HUES6 (cell line): ENCODE results near the gene MYO1B.

ENCODE experiments used
- H3K27ac ChIP-seq: 2 replicates; pipeline ENCODE4 v1.7.0; 2013; ENCODE audit warnings: low read depth, mild to moderate bottlenecking, low read length, inconsistent platforms
- H3K27me3 ChIP-seq: 2 replicates; pipeline ENCODE4 v1.6.1; 2013; ENCODE audit warnings: low read length; ENCODE audit not compliant: control insufficient read depth, insufficient read depth
- H3K36me3 ChIP-seq: 2 replicates; pipeline ENCODE4 v1.6.1; 2013; ENCODE audit warnings: low read length; ENCODE audit not compliant: control insufficient read depth, insufficient read depth
- H3K4me1 ChIP-seq: 2 replicates; pipeline ENCODE4 v1.6.1; 2013; ENCODE audit warnings: low read length; ENCODE audit not compliant: control insufficient read depth, insufficient read depth
- H3K4me3 ChIP-seq: 2 replicates; pipeline ENCODE4 v1.5.1; 2013; ENCODE audit warnings: low read depth, low read length
- H3K9ac ChIP-seq: one replicate; pipeline ENCODE4 v1.6.1; 2013; ENCODE audit warnings: mild to moderate bottlenecking, low read length
- H3K9me3 ChIP-seq: 2 replicates; pipeline ENCODE4 v1.6.1; 2013; ENCODE audit warnings: low read depth, low read length; ENCODE audit not compliant: control insufficient read depth, insufficient read depth

MYO1B gene

DNA sequence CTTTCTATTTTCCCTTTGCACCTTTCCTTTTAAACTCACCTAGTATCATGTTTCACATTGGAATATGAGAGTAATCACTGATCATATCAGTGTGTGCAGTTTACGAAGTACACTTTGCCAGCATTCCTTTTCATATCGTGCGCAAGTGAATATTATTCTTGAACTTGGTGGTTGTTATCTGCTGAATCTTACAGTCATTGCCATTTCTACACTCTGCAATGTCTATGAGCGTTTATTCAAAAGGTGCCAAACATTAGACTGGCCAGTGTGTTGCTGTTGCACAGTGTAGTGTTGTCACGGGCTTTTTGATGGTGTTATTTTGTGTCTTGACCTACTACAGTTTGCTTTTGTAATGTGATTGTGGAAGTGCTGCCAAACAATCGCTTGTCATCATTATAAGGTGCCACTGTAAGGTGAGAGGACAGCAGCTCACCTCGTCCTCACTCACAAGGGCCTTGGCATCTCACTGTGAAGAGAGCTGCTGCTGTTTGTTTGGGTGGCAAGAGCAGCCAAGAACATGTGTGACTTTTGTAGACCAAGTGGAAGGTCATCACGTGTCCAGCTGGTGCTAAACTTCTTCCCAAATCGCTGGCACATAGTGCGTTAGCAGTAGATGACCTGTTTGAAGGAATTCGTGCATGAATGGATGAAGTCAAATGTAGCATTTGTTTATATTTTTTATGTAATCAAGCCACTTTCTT is 113.3 kb downstream of the MYO1B start:
- Histone ChIP-seq H3K36me3 (peaks cover 27% of the 10 kb centered on the region), H3K4me1 (no peaks in the 10 kb centered on the region), H3K27me3 (no peaks in the 10 kb centered on the region), H3K4me3 (no peak overlapping the region), H3K27ac (no peak overlapping the region), H3K9ac (no peak overlapping the region), H3K9me3 (peaks cover 9% of the 10 kb centered on the region)

DNA sequence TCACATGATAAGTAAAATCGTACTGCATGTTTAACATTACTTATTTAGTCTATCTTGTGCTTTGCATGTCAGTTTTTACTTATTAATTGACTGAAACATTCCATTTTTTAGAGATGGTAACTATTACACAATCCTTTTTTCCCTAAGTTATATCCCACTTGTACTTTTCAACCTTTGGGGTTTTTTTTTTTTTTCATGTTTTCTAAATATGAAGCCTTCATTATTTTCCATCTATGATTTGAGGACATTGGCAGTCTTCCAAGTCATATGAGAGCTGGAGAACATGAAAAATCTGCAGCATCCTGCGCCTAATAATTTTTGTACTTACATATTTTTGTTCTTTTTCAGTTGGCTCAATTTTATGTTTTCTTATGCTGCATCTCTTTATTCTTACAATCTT is 113.9 kb downstream of the MYO1B start:
- Histone ChIP-seq H3K27me3 (no peaks in the 10 kb centered on the region), H3K4me3 (no peak overlapping the region), H3K27ac (no peak overlapping the region), H3K9me3 (peaks cover 9% of the 10 kb centered on the region), H3K4me1 (no peaks in the 10 kb centered on the region), H3K36me3 (peaks cover 29% of the 10 kb centered on the region), H3K9ac (no peak overlapping the region)

DNA sequence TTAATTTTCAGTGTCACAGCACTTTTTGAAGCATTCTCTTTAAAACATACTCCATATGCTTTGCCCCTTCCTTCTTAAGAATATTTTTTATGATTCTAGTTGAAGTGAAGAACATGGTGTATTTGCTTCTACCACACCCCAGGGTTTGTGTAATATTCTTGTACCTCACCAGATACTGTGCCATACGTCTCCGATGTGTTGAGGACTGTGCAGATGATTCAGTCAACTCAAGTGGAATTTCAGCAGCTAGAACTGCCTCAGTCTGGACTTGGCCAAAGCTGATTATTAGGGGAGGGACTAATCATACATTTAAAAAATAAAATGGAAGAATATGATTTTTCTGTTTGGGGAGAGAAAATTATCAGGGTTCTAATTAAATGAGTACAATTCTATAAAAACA is 115.7 kb downstream of the MYO1B start:
- no peaks in the 10 kb centered on the region for H3K9me3 ChIP-seq
- no peaks in the 10 kb centered on the region for H3K4me1 ChIP-seq
- H3K9ac ChIP-seq: no peak overlapping the region
- peaks cover 35% of the 10 kb centered on the region for H3K36me3 ChIP-seq
- no peaks in the 10 kb centered on the region for H3K27me3 ChIP-seq
- no peak overlapping the region for H3K4me3 ChIP-seq
- no peak overlapping the region for H3K27ac ChIP-seq

DNA sequence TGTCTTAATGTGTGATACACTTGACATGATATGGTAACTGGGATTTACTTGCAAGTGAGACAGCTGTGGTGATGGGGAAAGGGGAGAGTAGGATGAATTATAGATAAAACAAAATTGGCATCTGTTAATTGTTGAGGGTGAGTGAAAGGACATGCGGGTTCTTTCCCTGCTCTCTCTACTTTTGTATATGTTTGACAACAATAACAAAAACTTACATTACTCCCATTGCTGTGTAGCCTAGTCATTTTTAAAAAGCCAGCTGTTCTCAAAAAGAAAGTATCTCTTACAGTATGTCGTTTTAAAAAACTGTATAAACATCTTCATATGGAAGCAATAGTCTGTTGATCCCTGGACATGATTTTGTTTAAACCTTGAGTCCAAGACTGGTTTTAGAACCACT is 117.6 kb downstream of the MYO1B start:
- Histone ChIP-seq H3K4me3 (no peak overlapping the region), H3K9ac (no peak overlapping the region), H3K9me3 (no peaks in the 10 kb centered on the region), H3K4me1 (no peaks in the 10 kb centered on the region), H3K27me3 (no peaks in the 10 kb centered on the region), H3K27ac (no peak overlapping the region), H3K36me3 (peaks cover 45% of the 10 kb centered on the region)

DNA sequence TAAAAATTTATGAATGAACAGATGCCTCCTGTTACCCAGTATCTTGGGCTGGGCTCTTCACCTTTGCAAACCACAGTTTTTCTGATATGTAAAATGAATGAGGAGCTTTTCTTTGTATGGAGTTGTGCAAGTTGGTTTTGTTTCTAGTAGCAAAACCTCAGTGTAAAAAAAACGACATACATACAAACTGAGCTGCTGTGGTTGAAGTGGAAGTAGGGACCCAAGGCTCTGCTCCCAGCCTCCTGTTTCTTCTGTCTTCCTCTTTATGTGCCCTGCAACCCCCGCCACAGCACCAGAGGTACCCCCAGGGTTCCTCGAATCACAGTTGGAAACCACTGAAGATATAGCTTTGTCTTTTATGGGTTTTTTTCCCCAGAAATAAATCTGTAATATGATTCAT is 118.1 kb downstream of the MYO1B start:
- H3K9ac ChIP-seq: no peak overlapping the region
- H3K4me3 ChIP-seq: no peak overlapping the region
- no peak overlapping the region for H3K27ac ChIP-seq
- no peaks in the 10 kb centered on the region for H3K4me1 ChIP-seq
- peaks cover 46% of the 10 kb centered on the region for H3K36me3 ChIP-seq
- H3K27me3 ChIP-seq: no peaks in the 10 kb centered on the region
- no peaks in the 10 kb centered on the region for H3K9me3 ChIP-seq

DNA sequence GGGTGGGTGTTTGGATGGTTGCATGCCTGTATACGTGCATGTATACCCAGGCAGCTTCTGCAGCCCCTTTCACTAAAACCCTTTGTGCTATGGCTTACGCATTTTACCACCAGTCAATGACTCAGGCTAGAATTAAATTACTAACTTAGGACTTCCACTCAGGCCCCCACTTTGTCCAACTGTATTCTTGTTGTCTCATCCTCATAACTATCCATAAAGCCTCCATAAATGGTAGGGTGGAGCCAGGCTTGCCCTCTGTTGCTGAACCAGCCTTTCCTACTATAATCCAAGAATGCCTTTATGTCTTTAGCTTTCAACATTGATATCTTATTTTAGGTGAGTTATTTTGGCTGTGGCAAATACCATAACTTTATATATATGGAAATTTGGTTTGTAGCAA is 119.9 kb downstream of the MYO1B start:
- Histone ChIP-seq H3K4me1 (no peaks in the 10 kb centered on the region), H3K9me3 (no peaks in the 10 kb centered on the region), H3K4me3 (no peak overlapping the region), H3K27me3 (no peaks in the 10 kb centered on the region), H3K36me3 (peaks cover 50% of the 10 kb centered on the region), H3K27ac (no peak overlapping the region), H3K9ac (no peak overlapping the region)

DNA sequence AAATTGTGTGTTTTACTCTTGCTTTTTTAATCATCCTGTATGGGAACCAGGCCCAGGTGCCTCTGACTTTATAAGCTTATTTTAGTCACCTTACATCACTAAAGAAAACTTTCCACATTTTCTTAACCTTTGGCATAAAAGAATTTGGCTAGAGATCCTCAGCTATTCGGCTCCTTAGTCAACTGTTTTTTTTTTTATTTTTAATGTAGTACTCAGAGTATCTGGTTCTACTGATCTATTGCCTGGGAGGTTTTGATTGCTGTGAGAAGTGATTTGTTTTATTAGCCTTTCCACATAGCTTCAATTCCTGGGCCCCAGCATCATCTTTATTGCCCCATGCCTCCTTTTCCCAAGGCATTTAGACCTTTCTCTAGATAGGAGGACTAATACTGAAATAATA is 121.0 kb downstream of the MYO1B start:
- peaks cover 54% of the 10 kb centered on the region for H3K36me3 ChIP-seq
- H3K4me1 ChIP-seq: no peaks in the 10 kb centered on the region
- no peak overlapping the region for H3K4me3 ChIP-seq
- H3K9ac ChIP-seq: no peak overlapping the region
- H3K27me3 ChIP-seq: no peaks in the 10 kb centered on the region
- no peak overlapping the region for H3K27ac ChIP-seq
- no peaks in the 10 kb centered on the region for H3K9me3 ChIP-seq

DNA sequence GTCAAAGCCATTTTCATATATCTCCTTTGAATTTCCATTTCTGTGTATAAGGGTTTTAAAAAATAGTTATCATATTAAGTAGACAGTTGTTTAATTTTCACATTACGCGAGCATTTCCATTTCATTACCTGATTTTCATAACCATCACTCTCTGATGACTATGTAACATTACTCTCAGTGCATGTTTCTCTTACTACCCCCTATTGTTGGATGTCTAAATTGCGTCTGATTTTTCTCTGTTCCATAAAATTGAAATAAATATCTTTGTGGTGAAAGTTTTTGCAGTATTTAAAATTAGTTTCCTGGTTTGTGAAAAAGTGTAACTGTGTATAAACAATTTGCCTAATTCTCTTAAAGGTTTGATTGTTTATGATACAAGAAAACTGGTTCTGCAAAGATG is 123.8 kb downstream of the MYO1B start:
- no peaks in the 10 kb centered on the region for H3K4me1 ChIP-seq
- H3K27ac ChIP-seq: no peak overlapping the region
- peaks cover 62% of the 10 kb centered on the region for H3K36me3 ChIP-seq
- no peaks in the 10 kb centered on the region for H3K9me3 ChIP-seq
- no peak overlapping the region for H3K9ac ChIP-seq
- no peak overlapping the region for H3K4me3 ChIP-seq
- no peaks in the 10 kb centered on the region for H3K27me3 ChIP-seq

DNA sequence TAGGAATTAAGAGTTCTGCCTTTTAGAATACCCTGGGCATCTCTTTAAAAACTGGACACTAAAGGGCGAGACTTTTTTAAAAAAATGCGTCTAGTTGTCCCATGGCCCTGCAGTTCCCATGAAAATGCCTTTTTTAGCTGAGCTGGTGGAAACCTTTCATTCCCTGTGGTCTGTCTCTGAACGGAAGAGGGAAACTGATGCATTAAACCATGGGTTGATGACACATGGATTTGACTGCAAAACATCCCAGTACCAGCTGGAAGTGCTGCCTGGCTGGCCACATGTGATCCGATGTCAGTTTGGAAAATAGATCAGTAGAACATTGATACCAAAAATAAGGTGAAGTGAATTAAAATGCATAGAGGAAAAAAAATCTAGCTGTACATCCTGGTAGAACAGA is 129.2 kb downstream of the MYO1B start:
- Histone ChIP-seq H3K9ac (no peak overlapping the region), H3K4me1 (peaks cover 8% of the 10 kb centered on the region), H3K27ac (no peak overlapping the region), H3K4me3 (no peak overlapping the region), H3K9me3 (no peaks in the 10 kb centered on the region), H3K27me3 (no peaks in the 10 kb centered on the region), H3K36me3 (peaks cover 29% of the 10 kb centered on the region)

DNA sequence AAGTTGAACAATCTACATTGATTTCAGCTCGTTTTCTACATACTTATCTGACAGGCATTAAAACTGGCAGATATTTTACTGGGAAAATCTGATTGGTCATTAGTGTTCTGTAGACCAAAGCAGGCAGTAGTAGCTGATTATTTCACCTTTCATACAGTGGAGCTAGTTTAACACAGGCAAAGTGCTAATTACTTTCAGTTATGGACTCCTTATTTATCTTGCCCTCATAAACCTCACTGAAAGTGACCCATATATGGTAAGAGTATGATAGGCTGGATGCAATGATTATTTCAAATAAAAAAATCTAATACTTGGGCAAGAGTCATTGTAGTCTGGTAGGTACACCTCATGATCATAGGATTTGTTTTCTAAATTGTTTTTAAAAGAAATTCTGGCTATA is 129.7 kb downstream of the MYO1B start:
- H3K4me1 ChIP-seq: peaks cover 8% of the 10 kb centered on the region
- no peak overlapping the region for H3K9ac ChIP-seq
- H3K4me3 ChIP-seq: no peak overlapping the region
- peaks cover 29% of the 10 kb centered on the region for H3K36me3 ChIP-seq
- no peak overlapping the region for H3K27ac ChIP-seq
- H3K9me3 ChIP-seq: no peaks in the 10 kb centered on the region
- H3K27me3 ChIP-seq: no peaks in the 10 kb centered on the region

DNA sequence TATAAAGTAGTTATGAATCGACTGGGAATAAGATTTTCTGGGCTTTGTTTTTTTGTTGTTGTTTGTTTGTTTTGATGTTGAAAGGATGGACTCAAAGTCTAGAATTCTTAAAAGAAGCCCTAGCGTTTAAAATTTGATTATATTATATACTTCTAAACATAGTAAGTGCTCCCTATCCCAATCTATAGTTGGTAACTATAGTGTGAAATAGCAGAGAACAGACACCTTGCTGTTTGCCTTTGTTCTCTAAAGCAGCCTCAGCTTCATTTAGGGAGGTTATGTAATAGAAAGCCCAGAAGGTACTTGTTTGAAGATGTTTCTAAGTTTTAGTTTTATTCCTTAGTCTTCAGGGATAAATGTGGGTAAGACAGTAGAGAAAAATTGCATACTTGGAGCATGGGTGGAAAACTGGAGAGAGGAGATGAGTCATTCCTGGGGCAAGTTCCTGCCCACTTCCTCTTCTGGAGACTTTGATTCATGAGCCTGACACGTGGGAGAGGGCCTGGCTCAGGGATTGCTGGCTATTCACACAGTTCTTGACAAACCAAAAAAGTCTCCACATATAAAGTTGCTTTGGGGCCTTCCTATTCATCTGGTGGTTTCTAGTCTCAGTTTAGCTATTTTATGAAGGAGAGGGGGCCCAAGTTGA is 131.9 kb downstream of the MYO1B start:
- peak overlapping the region; percentile 42; the same call in 1 of the 2 replicates for H3K27ac ChIP-seq
- no peak overlapping the region for H3K9ac ChIP-seq
- H3K27me3 ChIP-seq: no peaks in the 10 kb centered on the region

More for the DNA sequence above, 131.9 kb downstream of the MYO1B start:
- Histone ChIP-seq H3K4me1 (peaks cover 8% of the 10 kb centered on the region), H3K36me3 (peaks cover 14% of the 10 kb centered on the region), H3K4me3 (no peak overlapping the region), H3K9me3 (no peaks in the 10 kb centered on the region)
